H1 (cell line): Measurements from ENCODE around the gene HPCAL4. TPM values are rescaled to one million over a fixed set of nuclear protein-coding genes. Genes with fewer than 3 reads are reported as not detected.

ENCODE experiments used
- CTCF ChIA-PET: fragments of 300-600 bp; sonication (Branson Sonifier 250); formaldehyde crosslinking; loops from one replicate; lab custom pipeline; 2021; ENCODE audit not compliant: partially characterized antibody; lab: Charles Lee
- POLR2A ChIA-PET: fragments of 300-600 bp; sonication (Branson Sonifier 250); formaldehyde crosslinking; loops from one replicate; lab custom pipeline; 2021; ENCODE audit warnings: inconsistent platforms; ENCODE audit not compliant: partially characterized antibody; lab: Charles Lee
- DNase-seq, 2 experiments: peaks; one replicate each; pipeline versions ENCODE4 v3.0.0 to v3.0.0-alpha.2; 2010 to 2022; ENCODE audit warnings: low spot score in 2 of 2, low read depth in 1 of 2, mixed read lengths in 1 of 2
- FAIRE-seq: peaks from 2 replicates; lab custom pipeline; 2011; peaks lifted over from hg19 to GRCh38; lab: Jason Lieb, UNC
- H2AFZ ChIP-seq: 2 replicates; pipeline ENCODE4 v1.8.1; 2012; ENCODE audit warnings: low read length, inconsistent platforms
- H2AK5ac ChIP-seq: 2 replicates; pipeline ENCODE4 v1.6.1; 2013; ENCODE audit warnings: low read depth, low read length
- H2BK120ac ChIP-seq: replicated peaks from 2 replicates; pipeline ENCODE3; 2013; ENCODE audit warnings: low read depth, low read length, inconsistent platforms
- H2BK12ac ChIP-seq: 2 replicates; pipeline ENCODE4 v1.6.1; 2013; ENCODE audit warnings: low read depth, low read length
- H2BK15ac ChIP-seq: 2 replicates; pipeline ENCODE4 v1.6.1; 2013; ENCODE audit warnings: low read length
- H2BK20ac ChIP-seq: 2 replicates; pipeline ENCODE4 v1.6.1; 2013; ENCODE audit warnings: low read length
- H2BK5ac ChIP-seq: 2 replicates; pipeline ENCODE4 v1.6.1; 2013; ENCODE audit warnings: low read depth, low read length
- H3K14ac ChIP-seq: 2 replicates; pipeline ENCODE4 v1.6.1; 2013; ENCODE audit warnings: inconsistent platforms; ENCODE audit not compliant: insufficient read length
- H3K18ac ChIP-seq: 2 replicates; pipeline ENCODE4 v1.6.1; 2013; ENCODE audit warnings: low read length; ENCODE audit errors: extremely low read depth
- H3K23ac ChIP-seq: 2 replicates; pipeline ENCODE4 v1.6.1; 2013; ENCODE audit warnings: inconsistent platforms; ENCODE audit not compliant: insufficient read length
- H3K23me2 ChIP-seq: 2 replicates; pipeline ENCODE4 v1.6.1; 2013; ENCODE audit warnings: low read depth, low read length
- H3K27ac ChIP-seq: 2 replicates; pipeline ENCODE4 v1.6.1; 2011; ENCODE audit warnings: low read depth, low read length, inconsistent platforms
- H3K27me3 ChIP-seq, 4 experiments: replicated peaks in 1 of 4; 1 replicate in 1 of 4; 2 replicates in 3 of 4; pipeline versions ENCODE4 v1.6.1 to v1.8.1; 2011 to 2013; ENCODE audit warnings: low read length in 3 of 4, mild to moderate bottlenecking in 3 of 4, inconsistent platforms in 2 of 4, mixed read lengths in 2 of 4, moderate library complexity in 1 of 4; ENCODE audit not compliant: control insufficient read depth in 3 of 4, insufficient read depth in 3 of 4; ENCODE audit errors: extremely low read depth in 1 of 4
- H3K36me3 ChIP-seq, 4 experiments: 2 replicates each; pipeline versions ENCODE4 v1.6.1 to v1.8.1; 2011 to 2013; ENCODE audit warnings: mild to moderate bottlenecking in 4 of 4, low read length in 3 of 4, moderate library complexity in 2 of 4, control low read depth in 1 of 4, inconsistent platforms in 1 of 4; ENCODE audit not compliant: insufficient read depth in 4 of 4, control insufficient read depth in 2 of 4
- H3K4ac ChIP-seq: replicated peaks from 2 replicates; pipeline ENCODE3; 2013; ENCODE audit warnings: low read length, low read depth, mixed read lengths, inconsistent platforms; ENCODE audit not compliant: insufficient read length
- H3K4me1 ChIP-seq, 4 experiments: replicated peaks in 1 of 4; 1 replicate in 1 of 4; 2 replicates in 3 of 4; pipeline versions ENCODE4 v1.6.1 to v1.8.1; 2011 to 2013; ENCODE audit warnings: low read length in 3 of 4, inconsistent platforms in 2 of 4, mixed read lengths in 1 of 4; ENCODE audit not compliant: insufficient read depth in 4 of 4, control insufficient read depth in 3 of 4
- H3K4me2 ChIP-seq, 2 experiments: 2 replicates each; pipeline versions ENCODE4 v1.6.1 to v1.8.1; 2011 to 2013; ENCODE audit warnings: low read depth in 2 of 2, low read length in 2 of 2, control low read depth in 1 of 2, inconsistent platforms in 1 of 2, mild to moderate bottlenecking in 1 of 2; ENCODE audit not compliant: insufficient read depth in 1 of 2
- H3K4me3 ChIP-seq, 4 experiments: fragments of 200-600, 300-600 bp in 1 of 4; sonication (generic), shearing (Covaris generic), sonication (Bioruptor Twin) in 1 of 4; 2 replicates each; pipeline versions ENCODE4 v1.5.1 to v1.8.1; 2011 to 2016; ENCODE audit warnings: low read length in 4 of 4, low read depth in 3 of 4, control low read depth in 2 of 4, inconsistent platforms in 2 of 4, mild to moderate bottlenecking in 2 of 4, mixed read lengths in 1 of 4, moderate library complexity in 1 of 4; ENCODE audit not compliant: insufficient read depth in 2 of 4; ENCODE audit errors: extremely low read depth in 1 of 4
- H3K56ac ChIP-seq: replicated peaks from 2 replicates; pipeline ENCODE3; 2013; ENCODE audit warnings: low read depth, mild to moderate bottlenecking, mixed read lengths, low read length, inconsistent platforms; ENCODE audit not compliant: insufficient read length
- H3K79me1 ChIP-seq: 2 replicates; pipeline ENCODE4 v1.6.1; 2013; ENCODE audit warnings: low read depth, low read length, control low read depth
- H3K79me2 ChIP-seq, 2 experiments: 2 replicates each; pipeline versions ENCODE4 v1.6.1 to v1.8.1; 2012 to 2013; ENCODE audit warnings: low read length in 2 of 2, mild to moderate bottlenecking in 2 of 2, inconsistent platforms in 1 of 2; ENCODE audit not compliant: insufficient read depth in 2 of 2, control insufficient read depth in 1 of 2
- H3K9ac ChIP-seq, 4 experiments: replicated peaks in 1 of 4; 1 replicate in 1 of 4; 2 replicates in 3 of 4; pipeline versions ENCODE4 v1.6.1 to v1.8.1; 2011 to 2013; ENCODE audit warnings: low read depth in 3 of 4, low read length in 3 of 4, control low read depth in 2 of 4, mild to moderate bottlenecking in 2 of 4, moderate library complexity in 2 of 4, inconsistent platforms in 1 of 4; ENCODE audit errors: extremely low read depth in 1 of 4
- H3K9me3 ChIP-seq, 2 experiments: 2 replicates each; pipeline versions ENCODE4 v1.6.1 to v1.8.1; 2012 to 2013; ENCODE audit warnings: mild to moderate bottlenecking in 2 of 2, moderate library complexity in 2 of 2, control low read depth in 1 of 2, inconsistent platforms in 1 of 2, low read depth in 1 of 2, low read length in 1 of 2, mixed read lengths in 1 of 2; ENCODE audit not compliant: insufficient read depth in 2 of 2
- H4K20me1 ChIP-seq, 2 experiments: replicated peaks in 1 of 2; 2 replicates each; pipeline versions ENCODE3 to v1.8.1; 2011 to 2013; ENCODE audit warnings: inconsistent platforms in 2 of 2, low read length in 2 of 2, mild to moderate bottlenecking in 1 of 2; ENCODE audit not compliant: insufficient read depth in 2 of 2, control insufficient read depth in 1 of 2
- H4K5ac ChIP-seq: 2 replicates; pipeline ENCODE4 v1.6.1; 2013; ENCODE audit warnings: low read length, low read depth, mixed read lengths, inconsistent platforms; ENCODE audit not compliant: insufficient read length
- H4K8ac ChIP-seq: 2 replicates; pipeline ENCODE4 v1.8.0; 2013; ENCODE audit warnings: mild to moderate bottlenecking, moderate library complexity, low read length, inconsistent platforms; ENCODE audit not compliant: insufficient read depth; ENCODE audit errors: extremely low read depth
- H4K91ac ChIP-seq: replicated peaks from 2 replicates; pipeline ENCODE3; 2013; ENCODE audit warnings: low read length, mixed read lengths, inconsistent platforms; ENCODE audit not compliant: insufficient read length
- CEBPB ChIP-seq: IDR thresholded peaks from 2 replicates; pipeline ENCODE4 v1.6.1; 2012; ENCODE audit warnings: low read depth, low read length
- CREB1 ChIP-seq: IDR thresholded peaks from 2 replicates; pipeline ENCODE4 v1.6.1; 2012; ENCODE audit warnings: inconsistent platforms
- EP300 ChIP-seq, 2 experiments: IDR thresholded peaks; 1 replicate in 1 of 2; 2 replicates in 1 of 2; pipeline ENCODE4 v1.6.1; 2011 to 2012; ENCODE audit warnings: low read depth in 2 of 2, low read length in 2 of 2, mild to moderate bottlenecking in 2 of 2, borderline replicate concordance in 1 of 2, inconsistent platforms in 1 of 2, moderate library complexity in 1 of 2
- RAD21 ChIP-seq, 2 experiments: IDR thresholded peaks in 1 of 2; conservative IDR thresholded peaks in 1 of 2; 2 replicates each; pipeline ENCODE4 v1.6.1; 2011; ENCODE audit warnings: low read depth in 2 of 2, low read length in 2 of 2, improper control_type of control experiment in 1 of 2, inconsistent platforms in 1 of 2, mild to moderate bottlenecking in 1 of 2, moderate library complexity in 1 of 2
- RFX5 ChIP-seq: IDR thresholded peaks from 2 replicates; pipeline ENCODE4 v1.6.1; 2011; ENCODE audit warnings: low read depth, low read length, improper control_type of control experiment, borderline replicate concordance
- RXRA ChIP-seq: IDR thresholded peaks from 2 replicates; pipeline ENCODE4 v1.6.1; 2011; ENCODE audit warnings: low read depth, mild to moderate bottlenecking, low read length, moderate library complexity; ENCODE audit not compliant: insufficient read depth
- SP4 ChIP-seq: IDR thresholded peaks from 2 replicates; pipeline ENCODE4 v1.6.1; 2012; ENCODE audit warnings: low read length, inconsistent platforms
- SUZ12 ChIP-seq: fragments of 200-600 bp; sonication (generic); IDR thresholded peaks from 2 replicates; pipeline ENCODE4 v1.6.1; 2012; ENCODE audit warnings: mild to moderate bottlenecking, inconsistent platforms, low read length, moderate library complexity, mixed read lengths
- TAF1 ChIP-seq: IDR thresholded peaks from 2 replicates; pipeline ENCODE4 v1.6.1; 2011; ENCODE audit warnings: mild to moderate bottlenecking, low read depth, low read length
- TAF7 ChIP-seq: optimal IDR thresholded peaks from 2 replicates; pipeline ENCODE3; 2011; ENCODE audit warnings: low read depth, mild to moderate bottlenecking, inconsistent platforms, low read length, moderate library complexity, borderline replicate concordance
- YY1 ChIP-seq: IDR thresholded peaks from 2 replicates; pipeline ENCODE4 v1.6.1; 2011; ENCODE audit warnings: low read depth, mild to moderate bottlenecking, low read length
- WGBS, 2 experiments: shearing (Covaris generic) in 1 of 2; methylation state at CpG; one replicate each; pipeline versions ENCODE4 v1.1.6 to v1.1.7; 2013 to 2015; ENCODE audit warnings: low lambda C conversion rate in 2 of 2, mixed read lengths in 2 of 2, inconsistent platforms in 1 of 2, low coverage in 1 of 2, missing lambda C conversion rate in 1 of 2; ENCODE audit not compliant: insufficient replicate concordance in 2 of 2, insufficient coverage in 1 of 2, insufficient read length in 1 of 2; ENCODE audit errors: extremely low coverage in 1 of 2, missing lambda C conversion rate in 1 of 2; 5-methylcytosine and 5-hydroxymethylcytosine counted together
- polyA plus RNA-seq, 7 experiments: library from polyadenylated mRNA; depleted of rRNA in 3 of 7; stranded (reverse) in 5 of 7; unstranded in 2 of 7; fragments of >200 nt in 5 of 7; fragments of 200-250 nt in 2 of 7; gene quantifications; 1 replicate in 5 of 7; 2 replicates in 1 of 7; 4 replicates in 1 of 7; pipeline versions ENCODE4 v1.2.1 to v1.2.3, GENCODE V29; 2011 to 2013; ENCODE audit warnings: missing spikeins in 2 of 7, mixed read lengths in 2 of 7
- total RNA-seq: library from RNA; stranded (reverse); fragmentation: NEBNext Ultra II Directional; extraction: Animal tissue kit (Norgen Biotek cat#: 25700); gene quantifications from 2 replicates; pipeline ENCODE4 v1.2.1, GENCODE V29; 2021
- TF ChIP-seq, protein P1 (sequence below): IDR thresholded peaks from 2 replicates; pipeline ENCODE4 v1.6.1; 2011; ENCODE audit warnings: low read depth, mild to moderate bottlenecking, low read length; ENCODE audit not compliant: insufficient read depth

The HPCAL4 gene
- total and polyA plus RNA-seq, 2 of the 8 experiments (the other 6 are each of a cell fraction or from before 2014, with no cell fraction given), result 0.54 to 0.74 TPM

GRCh38 chr1:39637361-39637760 is 53.9 kb downstream of the HPCAL4 start:
- no peak overlapping the region for H3K4me2 ChIP-seq
- no peak overlapping the region for H3K56ac ChIP-seq
- H3K23me2 ChIP-seq, result peaks cover 4% of the 10 kb centered on the region; the same call in 1 of the 2 replicates
- no peak overlapping the region for H2BK20ac ChIP-seq
- no peak overlapping the region for H4K5ac ChIP-seq
- no peak overlapping the region for H3K23ac ChIP-seq
- peaks cover 0 to 5% (median 1%) of the 10 kb centered on the region in 4 experiments; a peak in 3 of 7 replicates for H3K4me1 ChIP-seq
- H2AFZ ChIP-seq, result no peak overlapping the region
- WGBS, 2 experiments, result 93% methylated on average over 4 of the region's 4 CpGs; no CpG with 5 or more reads in 1 of the 2 experiments
- H2AK5ac ChIP-seq, result no peak overlapping the region
- FAIRE-seq (no peak), DNase-seq (no peak)
- H2BK120ac ChIP-seq, result no peak overlapping the region
- H3K36me3 ChIP-seq, result no peaks in the 10 kb centered on the region
- no peaks in the 10 kb centered on the region for H3K79me1 ChIP-seq
- peaks cover 4 to 52% (median 49%) of the 10 kb centered on the region in 4 experiments for H3K27me3 ChIP-seq
- no peak overlapping the region for H3K9ac ChIP-seq
- no peak overlapping the region for H3K18ac ChIP-seq
- H3K27ac ChIP-seq, result no peak overlapping the region
- no peak overlapping the region for H2BK15ac ChIP-seq
- POLR2A ChIA-PET, result interaction anchor here (1.0 to 2.6 kb wide), 2 partner anchors 10 to 35 kb away, joined by 4 to 10 read pairs; partner anchors contain the start of gene NT5C1A
- H3K14ac ChIP-seq, result no peak overlapping the region
- H4K8ac ChIP-seq, result no peak overlapping the region
- no peak overlapping the region for H3K4ac ChIP-seq
- H2BK12ac ChIP-seq, result no peak overlapping the region
- peaks cover 0 to 3% of the 10 kb centered on the region in 2 experiments for H4K20me1 ChIP-seq
- no peak overlapping the region for H4K91ac ChIP-seq
- no peak overlapping the region for H2BK5ac ChIP-seq
- CTCF ChIA-PET, result interaction anchor here (0.6 to 16.5 kb wide), 3 partner anchors 17 to 95 kb away, joined by 3 to 337 read pairs (median 278); no protein-coding TSS in a partner anchor
- H3K9me3 ChIP-seq, result no peaks in the 10 kb centered on the region
- no peak overlapping the region for H3K4me3 ChIP-seq
- H3K79me2 ChIP-seq, result no peaks in the 10 kb centered on the region
- no peak for TF ChIP-seq CEBPB
- no peak for TF ChIP-seq SP4
- TF ChIP-seq EP300 (IDR thresholded peaks at IDR 0.05; ENCODE audit: borderline replicate concordance in 1 of 2, low read depth in 2 of 2, low read length in 2 of 2), result no peak
- TF ChIP-seq TAF1, result no peak
- TF ChIP-seq RXRA, result no peak
- no peak for TF ChIP-seq CREB1
- no peak for TF ChIP-seq RFX5
- no peak for TF ChIP-seq TAF7
- TF ChIP-seq, protein P1, sequence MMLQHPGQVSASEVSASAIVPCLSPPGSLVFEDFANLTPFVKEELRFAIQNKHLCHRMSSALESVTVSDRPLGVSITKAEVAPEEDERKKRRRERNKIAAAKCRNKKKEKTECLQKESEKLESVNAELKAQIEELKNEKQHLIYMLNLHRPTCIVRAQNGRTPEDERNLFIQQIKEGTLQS, result no peak
- TF ChIP-seq RAD21 (IDR thresholded peaks at IDR 0.05 in 1 of 2, conservative IDR thresholded peaks at IDR 0.05 in 1 of 2; ENCODE audit: low read depth in 2 of 2, low read length in 2 of 2), result no peak
- no peak for TF ChIP-seq YY1
- TF ChIP-seq SUZ12, result no peak
